Gastrocnemius medialis (tissue), 4 donors: ENCODE measurements around the gene BMP4.

Experiments
- POLR2A ChIP-seq, 2 donors: fragments of 450-650 bp; IDR thresholded peaks; one replicate each; pipeline ENCODE4 v1.6.1; 2017; ENCODE audit warnings: antibody characterized with exemption in 2 of 2, mild to moderate bottlenecking in 2 of 2, moderate library complexity in 2 of 2
- TF ChIP-seq, protein P1 (sequence below), 5 experiments: fragments of 450-650 bp in 3 of 5; fragments of 200-600 bp in 2 of 5; sonication (generic) in 2 of 5; IDR thresholded peaks in 4 of 5; conservative IDR thresholded peaks in 1 of 5; 1 replicate in 4 of 5; 2 replicates in 1 of 5; pipeline ENCODE4 v1.5.1; 2016 to 2019; ENCODE audit warnings: antibody characterized with exemption in 5 of 5, mild to moderate bottlenecking in 3 of 5, moderate library complexity in 3 of 5

DNA sequence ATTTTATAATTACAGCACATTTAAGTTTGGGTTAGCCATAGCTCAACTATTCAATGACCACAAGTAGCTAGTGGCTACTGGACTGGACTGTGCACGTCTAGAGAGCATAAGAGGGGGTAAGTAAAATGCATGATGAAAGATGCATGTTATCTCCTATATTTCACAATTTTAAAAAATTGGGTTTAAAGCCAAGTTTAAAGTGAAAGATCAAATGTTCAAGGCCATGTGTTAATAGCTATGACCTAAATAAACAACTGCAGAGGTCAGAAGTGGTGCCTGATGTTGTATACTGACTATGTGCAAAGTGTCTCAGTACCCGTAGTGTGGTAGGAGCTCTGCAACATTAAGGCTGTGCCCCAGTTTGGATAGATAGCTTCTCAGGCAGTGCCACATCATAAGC, 48.2 kb downstream of the BMP4 start:
- TF ChIP-seq, protein P1, sequence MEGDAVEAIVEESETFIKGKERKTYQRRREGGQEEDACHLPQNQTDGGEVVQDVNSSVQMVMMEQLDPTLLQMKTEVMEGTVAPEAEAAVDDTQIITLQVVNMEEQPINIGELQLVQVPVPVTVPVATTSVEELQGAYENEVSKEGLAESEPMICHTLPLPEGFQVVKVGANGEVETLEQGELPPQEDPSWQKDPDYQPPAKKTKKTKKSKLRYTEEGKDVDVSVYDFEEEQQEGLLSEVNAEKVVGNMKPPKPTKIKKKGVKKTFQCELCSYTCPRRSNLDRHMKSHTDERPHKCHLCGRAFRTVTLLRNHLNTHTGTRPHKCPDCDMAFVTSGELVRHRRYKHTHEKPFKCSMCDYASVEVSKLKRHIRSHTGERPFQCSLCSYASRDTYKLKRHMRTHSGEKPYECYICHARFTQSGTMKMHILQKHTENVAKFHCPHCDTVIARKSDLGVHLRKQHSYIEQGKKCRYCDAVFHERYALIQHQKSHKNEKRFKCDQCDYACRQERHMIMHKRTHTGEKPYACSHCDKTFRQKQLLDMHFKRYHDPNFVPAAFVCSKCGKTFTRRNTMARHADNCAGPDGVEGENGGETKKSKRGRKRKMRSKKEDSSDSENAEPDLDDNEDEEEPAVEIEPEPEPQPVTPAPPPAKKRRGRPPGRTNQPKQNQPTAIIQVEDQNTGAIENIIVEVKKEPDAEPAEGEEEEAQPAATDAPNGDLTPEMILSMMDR (IDR thresholded peaks at IDR 0.05 in 4 of 5, conservative IDR thresholded peaks at IDR 0.05 in 1 of 5) = no peak
- TF ChIP-seq POLR2A (IDR thresholded peaks at IDR 0.05) = no peak
